Stimulated activated CD8-positive, alpha-beta memory T cell treated with anti-CD3 and anti-CD28 coated beads, Interleukin-4, amount 100 ng/mL, for 4 hours (primary cell): ENCODE results near the gene TTC27.
"Not testable (repeated sequence)": the region's sequence is repeated elsewhere in the genome, so short reads cannot be mapped to it uniquely, and the experiment has no call there.

Experiments used
- DNase-seq, 2 donors: peaks; one replicate each; pipeline ENCODE4 v3.0.0-alpha.2; 2020; ENCODE audit warnings: low read depth in 2 of 2, low spot score in 1 of 2

Gene TTC27

DNA sequence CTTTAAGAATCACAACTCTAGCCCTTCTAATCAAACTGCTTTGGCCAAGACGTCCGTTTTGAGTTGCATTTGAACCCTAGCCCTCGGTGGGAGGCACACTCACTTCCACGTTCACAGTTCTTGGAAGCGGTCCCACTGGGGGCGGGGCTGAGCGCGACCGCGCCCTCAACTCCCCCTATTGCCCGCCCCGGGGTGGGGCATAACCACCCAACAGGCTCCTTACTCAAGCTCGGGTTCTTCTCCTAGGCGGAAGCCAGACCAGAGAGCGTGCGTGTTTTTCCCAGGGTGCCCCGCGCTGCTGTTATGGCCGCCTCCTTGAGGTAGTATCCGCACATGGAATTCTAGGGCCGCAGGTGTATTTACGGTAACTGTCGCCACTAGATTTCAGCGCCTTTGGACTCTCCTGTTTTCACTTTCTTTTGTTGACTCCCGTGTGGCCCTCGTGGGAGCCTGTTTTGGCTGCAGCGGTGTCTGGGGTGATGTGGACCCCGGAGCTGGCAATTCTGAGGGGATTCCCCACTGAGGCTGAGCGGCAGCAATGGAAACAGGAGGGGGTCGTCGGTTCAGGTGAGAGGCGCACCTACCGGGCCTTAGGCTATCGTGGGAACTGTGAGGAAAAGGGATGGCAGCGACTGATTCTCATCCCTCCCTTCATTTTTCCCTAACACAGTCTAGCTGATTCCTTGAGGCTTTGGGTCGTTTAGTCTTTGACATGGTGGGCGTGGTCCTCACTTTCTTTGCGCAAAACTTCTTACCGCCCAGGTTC lies at the start of gene TTC27:
Gene TTC27 (plus strand): TSS at position 237 of the 766 bp plus-strand sequence. CDS start 243 bp downstream, at position 480.
- peak; percentile 89 to 92 for DNase-seq

DNA sequence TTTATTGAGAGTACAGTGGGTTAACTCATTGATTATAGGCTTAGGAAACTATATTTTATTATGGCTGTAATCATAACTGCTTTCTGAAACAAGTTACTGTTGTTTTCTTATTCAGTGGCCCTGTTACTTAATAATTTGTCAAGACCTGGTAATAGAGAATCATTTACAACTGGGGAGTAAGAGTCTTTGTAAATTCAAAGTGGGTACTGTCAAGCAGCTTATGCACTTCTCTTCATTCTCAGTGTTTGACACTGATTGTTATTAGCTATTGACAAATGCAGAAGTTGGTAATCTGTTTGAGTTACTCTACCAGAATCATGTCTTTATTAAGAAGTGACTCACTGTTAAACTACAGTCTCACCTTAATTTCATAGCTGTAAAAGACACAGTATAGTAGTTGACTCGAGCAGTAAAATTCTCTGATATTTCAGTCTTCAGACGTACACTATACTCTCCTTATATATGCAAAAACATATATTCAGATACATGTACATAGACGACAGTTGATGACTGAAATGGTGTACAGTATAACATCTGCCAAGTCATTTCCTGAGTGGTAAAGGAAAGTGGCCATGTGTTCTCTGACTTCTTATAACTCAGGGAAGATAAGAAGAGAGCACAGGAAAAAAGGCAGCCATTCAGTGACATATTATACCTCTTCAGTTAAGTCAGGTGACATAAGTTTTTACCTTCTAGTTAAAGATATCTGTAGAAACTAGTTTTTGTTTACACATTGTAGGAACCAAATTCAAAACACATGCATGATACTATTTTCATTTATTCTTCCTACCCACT lies 36.0 kb upstream of the TTC27 start:
- no peak for DNase-seq

DNA sequence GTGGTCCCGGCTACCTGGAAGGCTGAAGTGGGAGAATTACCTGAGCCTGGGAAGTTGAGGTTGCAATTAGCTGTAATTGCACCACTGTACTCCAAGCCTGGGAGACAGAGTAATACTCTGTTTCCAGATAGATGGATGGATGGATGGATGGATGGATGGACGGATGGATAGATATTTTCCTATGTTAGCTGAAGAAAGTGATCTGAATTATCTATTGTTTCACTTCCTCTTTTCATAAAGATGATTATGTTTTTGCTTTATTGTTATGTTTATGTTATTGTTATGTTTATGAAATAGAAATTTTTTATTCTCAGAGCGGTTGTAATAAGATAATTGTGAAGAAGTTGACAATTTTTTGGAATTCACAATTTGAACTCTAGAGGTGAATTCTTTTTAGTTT lies 33.3 kb upstream of the TTC27 start:
- no peak for DNase-seq

DNA sequence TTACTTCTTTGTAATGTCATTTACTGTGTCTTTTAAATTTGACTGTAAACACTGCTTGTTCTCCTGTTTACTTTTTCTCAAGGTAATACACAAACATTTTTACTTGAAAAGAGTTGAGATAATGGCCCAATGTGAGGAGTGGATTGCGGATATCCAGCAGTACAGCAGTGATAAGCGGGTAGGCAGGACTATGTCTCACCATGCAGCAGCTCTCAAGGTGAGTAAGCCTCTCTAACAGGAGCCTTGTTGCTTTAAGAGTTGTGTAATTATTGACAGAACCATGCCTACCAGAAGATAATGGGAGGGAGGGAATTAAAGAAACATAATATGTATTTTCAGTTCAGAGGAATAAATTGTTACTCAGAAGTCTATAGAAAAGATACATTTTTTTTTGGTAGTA lies 16.5 kb upstream of the TTC27 start:
- no peak for DNase-seq

DNA sequence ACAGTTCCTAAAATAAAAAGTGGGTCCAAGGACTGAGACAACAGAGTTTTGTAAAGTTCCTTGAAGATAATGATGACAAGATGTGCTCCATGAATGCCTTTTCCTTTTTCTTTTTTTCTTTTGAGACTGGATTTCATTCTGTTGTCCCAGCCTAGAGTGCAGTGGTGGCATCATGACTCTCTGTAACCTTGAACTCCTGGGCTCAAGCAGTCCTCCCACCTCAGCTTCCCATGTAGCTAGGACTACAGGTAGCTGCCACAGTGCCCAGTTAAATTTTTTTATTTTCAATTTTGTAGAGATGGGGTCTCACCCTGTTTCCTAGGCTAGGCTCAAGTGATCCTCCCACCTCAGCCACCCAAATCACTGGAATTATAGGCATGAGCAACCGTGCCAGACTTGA lies 16.1 kb upstream of the TTC27 start:
- DNase-seq = no peak

DNA sequence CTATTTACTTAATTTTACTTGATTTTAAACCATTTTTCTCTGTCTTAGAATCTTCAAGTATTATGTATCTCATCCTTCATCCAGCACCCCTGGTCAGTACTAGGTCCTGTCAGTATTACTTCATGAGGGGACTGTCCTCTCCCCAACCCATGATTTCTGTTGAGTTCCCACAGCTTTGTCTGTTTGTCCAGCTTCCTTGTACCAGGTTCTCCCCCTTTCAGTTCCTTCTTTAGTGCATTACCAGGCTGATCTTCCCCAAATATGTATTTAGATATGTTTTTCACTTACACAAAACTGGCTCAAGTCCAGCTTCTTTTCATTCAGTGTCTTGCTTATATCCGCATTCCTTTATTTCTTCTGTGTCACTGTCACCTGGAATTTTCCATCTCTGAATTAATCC lies 13.8 kb upstream of the TTC27 start:
- no peak for DNase-seq

DNA sequence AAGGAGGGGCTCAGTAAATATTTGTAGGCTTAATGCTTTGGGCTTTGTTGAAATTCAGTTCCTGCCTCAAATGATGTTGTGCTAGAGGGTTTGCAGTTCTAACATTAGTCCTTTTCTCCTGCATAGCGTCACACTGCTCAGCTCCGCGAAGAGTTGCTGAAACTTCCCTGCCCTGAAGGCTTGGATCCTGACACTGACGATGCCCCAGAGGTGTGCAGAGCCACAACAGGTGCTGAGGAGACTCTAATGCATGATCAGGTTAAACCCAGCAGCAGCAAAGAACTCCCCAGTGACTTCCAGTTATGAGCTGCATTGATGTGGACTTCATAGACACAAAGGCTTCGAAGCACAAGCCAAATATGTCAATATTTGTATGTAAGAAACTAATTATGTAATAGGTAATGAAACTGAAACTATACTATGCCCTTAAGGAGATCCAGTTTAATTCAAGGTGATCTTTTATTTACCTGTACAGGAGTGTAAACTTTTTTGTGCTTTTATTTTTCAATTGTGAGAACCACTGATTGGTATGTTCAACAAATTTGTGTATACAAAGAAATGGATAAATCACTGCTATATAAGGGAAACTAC lies 10.2 kb upstream of the TTC27 start:
- DNase-seq = no peak

DNA sequence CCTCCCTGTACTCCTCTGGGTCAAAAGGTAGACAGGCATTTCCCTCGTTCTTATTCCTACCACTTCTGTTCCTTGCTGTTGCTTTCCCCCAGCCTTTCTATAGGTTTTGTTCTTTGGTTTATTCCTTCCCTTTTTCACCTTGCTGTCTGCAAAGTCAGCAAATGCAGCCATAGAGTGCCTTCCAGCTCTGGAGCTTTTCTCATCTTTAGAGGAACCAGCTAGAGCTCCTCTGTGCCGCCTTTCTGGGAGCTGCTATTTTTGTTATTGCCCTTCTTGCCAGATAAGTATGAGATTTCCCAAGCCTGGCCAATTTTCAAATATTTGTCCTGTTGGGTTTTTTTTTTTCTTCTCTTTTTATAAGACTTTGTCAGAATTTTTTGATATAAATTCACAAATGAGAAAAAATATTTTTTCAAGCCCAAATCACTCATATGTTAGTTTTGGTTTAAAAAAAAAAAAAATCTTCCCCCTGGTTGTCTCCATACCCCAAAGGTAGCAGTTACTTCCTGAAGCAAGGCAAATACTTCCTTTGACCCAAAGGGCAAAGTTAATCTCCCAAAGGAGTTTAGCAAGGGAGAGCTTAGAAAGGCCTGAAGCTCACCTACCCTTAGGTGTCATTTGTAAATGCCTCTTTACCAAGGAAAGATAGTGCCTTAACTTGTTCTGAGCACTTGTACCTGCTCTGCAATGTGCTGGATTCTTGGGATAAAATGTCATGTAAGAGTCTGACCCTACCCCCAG lies 5.1 kb upstream of the TTC27 start:
- DNase-seq = no peak

DNA sequence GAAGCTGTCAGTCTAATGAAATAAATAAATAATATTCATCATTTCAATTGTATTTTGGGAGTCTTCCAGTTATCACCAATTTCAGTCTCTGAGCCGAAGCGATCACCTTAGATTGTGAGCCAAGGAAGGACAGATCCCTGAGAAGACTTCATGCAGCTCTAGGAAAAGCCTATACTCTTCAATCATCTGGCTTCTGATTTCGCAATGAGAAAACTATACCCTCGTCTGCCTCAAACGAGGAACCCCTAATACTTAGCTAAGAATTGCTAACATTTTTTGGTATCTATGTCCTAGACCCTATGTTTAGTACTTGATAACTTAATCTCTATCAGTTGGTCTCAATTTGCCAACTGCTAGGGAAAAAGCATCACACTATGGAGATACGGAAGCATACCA lies 4.5 kb upstream of the TTC27 start:
- no peak for DNase-seq

DNA sequence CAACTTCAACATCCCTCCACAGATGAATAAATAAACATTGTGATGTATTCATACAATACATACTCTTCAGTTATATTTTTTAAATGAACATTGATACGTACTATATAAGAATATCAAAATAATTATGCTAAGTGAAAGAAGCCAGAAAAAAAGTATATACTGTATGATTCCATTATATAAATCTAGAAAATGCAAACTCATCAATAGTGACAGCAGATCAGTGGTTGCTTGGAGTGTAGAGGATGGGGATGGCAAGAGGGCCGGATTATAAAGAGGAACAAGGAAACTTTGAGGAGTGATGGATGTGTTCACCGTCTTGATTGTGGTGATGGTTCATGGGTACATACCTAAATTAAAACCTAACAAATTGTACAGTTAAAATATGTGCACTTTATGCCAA lies 3.0 kb upstream of the TTC27 start:
- DNase-seq = no peak

DNA sequence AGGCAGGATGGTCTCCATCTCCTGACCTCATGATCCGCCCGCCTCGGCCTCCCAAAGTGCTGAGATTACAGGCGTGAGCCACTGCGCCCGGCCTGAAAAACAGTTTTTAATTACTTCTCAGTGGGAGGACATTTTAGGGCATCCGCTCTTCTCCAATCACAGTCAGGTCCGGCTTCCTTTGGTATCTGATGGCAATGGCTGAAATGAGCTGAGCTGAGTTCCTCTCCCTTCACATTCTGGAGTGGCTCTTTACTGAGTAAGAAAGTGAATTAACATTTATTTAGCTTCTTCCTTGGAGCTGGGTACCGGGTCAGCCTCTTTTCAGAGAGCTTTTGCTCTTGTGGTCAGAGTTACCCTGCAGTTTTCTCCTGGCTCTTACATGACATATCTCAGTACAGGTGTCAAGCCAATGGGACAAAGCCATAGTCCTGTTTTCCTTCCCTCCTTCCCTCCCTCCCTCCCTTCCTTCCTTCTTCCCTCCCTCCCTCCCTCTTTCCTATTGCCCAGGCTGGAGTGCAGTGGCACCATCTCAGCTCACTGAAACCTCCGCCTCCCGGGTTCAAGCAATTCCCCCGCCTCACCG lies 1.1 kb upstream of the TTC27 start:
- no peak for DNase-seq

DNA sequence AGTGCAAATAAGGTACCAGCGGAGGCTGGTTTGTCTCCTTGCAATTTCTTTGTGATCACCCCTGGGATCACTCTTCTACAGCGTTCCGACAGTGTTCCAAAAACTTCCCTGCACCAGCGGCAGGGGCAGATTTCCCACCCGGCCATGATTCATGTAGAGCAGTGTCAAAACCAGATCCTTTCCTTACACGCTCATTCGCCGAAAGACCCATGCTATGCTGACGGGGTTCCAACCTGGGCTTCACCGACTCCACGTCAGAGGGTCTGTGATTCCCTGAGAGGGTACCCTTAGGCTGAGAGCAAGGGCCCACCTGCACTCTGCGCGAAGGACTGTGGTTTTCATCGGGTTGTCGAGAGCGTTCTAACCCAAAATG lies 423 bp upstream of the TTC27 start:
- DNase-seq = peak in 1 of 2 donors; percentile 3

DNA sequence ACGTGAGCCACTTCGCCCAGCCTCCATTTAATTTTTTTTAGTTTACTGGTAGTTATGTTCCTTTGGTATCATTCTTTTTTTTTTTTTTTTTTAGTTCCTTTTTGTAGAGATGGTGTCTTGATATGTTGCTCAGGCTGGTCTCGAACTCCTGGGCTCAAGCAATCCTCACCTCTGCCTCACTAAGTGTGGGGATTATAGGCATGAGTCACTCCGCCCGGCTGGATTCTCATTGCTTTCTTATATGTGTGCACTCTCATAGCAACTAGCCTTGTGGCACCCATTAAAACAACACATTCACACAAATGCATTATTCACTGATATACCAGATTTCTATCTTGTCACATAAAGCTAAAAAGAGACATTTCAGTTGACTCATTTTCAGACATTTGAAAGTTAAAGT lies 4.2 kb downstream of the TTC27 start:
- DNase-seq = no peak

DNA sequence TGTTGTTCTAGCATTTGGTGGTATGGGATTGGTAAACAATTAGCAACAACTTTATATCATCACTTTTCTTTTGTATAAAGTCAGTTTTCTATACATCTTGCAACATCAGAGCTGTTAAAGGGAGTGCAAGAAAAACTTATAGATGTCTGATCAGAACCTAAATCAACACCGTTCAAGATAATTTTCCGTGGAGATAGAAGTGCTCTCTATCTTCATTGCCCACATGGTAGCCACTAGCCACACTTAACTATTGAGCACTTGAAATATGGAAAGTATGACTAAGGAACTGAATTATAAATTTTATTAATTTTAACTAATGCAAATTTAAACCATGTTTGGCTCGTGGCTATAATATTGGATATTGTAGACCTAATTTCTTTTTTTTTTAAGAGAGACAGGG lies 5.2 kb downstream of the TTC27 start:
- DNase-seq = no peak

DNA sequence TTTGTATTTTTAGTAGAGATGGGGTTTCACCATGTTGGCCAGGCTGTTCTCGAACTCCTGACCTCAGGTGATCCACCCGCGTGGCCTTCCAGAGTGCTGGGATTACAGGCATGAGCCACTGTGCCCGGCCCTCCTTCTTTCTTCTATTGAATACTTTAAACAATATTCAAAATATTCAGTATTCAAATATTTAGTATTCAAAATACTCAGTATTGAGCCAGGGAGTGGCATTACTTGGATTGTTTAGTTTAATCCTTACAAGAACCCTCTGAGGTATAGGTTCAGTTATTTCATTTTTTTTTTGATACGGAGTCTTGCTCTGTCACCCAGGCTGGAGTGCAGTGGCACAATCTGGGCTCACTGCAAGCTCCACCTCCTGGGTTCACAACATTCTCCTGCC lies 10.7 kb downstream of the TTC27 start:
- not testable (repeated sequence) for DNase-seq

DNA sequence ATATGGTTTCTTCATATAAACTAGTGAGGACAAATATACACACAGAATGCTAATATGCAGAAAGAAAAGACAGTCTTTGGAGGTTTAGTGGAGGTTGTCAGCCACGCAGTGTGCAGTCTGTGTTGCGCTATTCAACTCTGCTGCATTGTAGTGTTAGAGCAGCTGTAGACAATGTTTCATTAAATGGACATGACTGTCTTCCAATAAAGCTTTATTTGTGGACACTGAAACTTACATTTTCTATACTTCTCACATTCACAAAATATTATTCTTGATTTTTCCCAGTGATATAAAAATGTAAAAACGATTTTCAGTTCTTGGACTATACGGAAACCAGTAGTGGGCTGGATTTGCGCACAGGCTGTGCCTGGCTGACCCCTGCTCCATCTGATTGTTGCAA lies 13.3 kb downstream of the TTC27 start:
- DNase-seq = no peak

DNA sequence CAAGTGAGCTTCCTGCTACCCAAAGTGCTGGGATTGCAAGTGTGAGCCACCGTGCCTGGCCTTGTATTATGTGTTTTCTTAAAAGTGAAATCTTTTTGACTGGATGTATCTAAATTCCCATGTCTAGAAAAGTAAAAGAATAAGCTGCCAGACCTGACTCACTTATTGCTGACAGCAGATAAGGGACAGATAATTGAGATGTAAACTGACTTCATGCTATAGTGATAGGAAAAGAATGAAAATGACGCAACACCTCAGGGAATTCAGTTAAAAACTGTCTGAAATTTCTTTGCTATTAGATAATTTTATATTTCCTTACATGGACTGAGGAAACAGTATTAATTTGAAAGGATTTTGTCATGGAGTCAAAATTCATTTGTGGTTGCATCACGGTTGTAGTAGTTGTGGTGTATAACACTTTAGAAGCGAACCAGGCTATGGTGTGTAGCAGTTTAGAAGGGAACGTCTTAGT lies 19.4 kb downstream of the TTC27 start:
- DNase-seq = no peak

DNA sequence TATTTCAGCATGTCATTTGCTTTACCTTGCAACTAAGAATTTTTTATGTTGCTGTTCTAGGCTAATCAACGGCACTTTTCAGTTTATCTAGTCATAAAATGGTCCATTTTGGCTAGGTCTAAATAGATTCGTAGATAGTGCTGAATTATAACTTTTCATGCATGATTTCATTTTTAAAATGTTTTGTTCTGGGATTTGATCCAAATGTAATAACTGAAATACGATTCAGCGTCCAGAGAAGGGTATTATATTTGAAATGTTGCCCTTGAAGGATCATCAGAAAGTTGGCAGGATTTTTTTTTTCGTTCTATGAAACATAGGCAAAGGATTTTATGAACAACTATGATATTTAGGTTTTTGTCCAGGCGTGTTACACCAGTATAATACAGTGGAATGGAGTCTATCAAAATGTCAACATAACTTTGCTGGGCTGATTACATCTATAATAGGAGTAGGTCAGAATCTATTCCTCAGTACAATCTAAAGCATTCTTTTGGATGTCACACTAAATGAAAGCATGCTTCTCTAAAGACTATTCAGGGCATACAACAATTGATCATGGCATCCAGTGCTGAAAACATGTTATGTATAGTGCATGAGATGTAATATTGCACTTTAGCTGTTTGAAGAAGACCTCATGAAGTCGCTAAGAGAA lies 24.8 kb downstream of the TTC27 start:
- no peak for DNase-seq

DNA sequence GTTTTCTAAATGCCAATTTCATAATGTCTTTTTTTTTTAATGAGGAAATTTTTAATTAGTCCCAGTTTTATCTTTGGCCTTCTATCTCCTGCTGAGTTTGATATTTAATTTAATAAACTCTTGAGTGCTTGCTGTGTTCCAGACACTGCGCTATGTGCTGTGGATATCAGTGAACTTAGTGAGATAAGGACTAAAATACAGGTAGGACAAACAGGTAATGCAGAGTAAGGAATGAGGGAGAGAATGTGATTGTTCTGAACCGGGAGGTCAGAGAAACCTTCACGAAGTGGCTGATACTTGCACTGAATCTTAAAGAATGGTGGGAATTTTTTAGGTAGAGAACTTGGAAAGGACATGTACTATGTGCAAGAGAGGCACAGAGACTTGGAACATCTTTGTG lies 28.2 kb downstream of the TTC27 start:
- DNase-seq = no peak

DNA sequence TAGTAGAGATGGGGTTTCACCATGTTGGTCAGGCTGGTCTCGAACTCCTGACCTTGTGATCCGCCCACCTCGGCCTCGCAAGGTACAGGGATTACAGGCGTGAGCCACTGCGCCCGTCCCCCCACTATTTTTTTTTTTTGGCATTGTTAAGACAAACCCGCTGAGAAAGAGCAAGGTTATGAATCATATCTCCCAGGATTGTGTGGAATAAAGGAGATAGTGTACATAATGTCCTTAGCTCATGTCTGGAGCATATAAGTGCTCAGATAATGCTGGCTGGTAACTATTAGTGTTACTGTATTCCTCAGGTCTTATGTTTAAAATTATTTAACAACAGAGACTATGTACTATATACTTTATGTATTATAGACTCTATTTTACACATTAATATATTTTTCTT lies 36.0 kb downstream of the TTC27 start:
- no peak for DNase-seq

DNA sequence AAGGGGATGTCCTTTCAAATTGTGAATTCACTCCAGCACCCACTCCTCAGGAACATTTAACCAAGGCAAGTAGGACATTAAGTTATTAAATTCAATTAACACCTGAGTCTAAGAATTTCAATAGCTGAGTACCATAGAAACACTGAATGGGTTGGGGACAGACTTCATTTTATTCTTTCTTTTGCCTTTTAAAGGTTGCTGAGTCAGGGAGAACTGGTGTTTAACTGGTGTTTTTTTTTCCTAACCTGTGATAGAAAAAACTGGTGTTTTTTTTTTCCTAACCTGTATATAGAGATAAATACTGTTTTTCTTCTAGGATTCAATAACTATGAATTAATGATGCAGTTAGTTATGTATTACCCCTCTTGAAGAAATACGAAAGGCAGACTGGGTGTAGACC lies 38.9 kb downstream of the TTC27 start:
- no peak for DNase-seq
